GM19468 (cell line): ENCODE measurements around the gene APPBP2.
"Not testable (repeated sequence)": the region's sequence is repeated elsewhere in the genome, so short reads cannot be mapped to it uniquely, and the experiment has no call there.

Experiments used
- ATAC-seq: cut with Tn5 transposase; IDR thresholded peaks from one replicate; pipeline ENCODE4 v1.9.1; 2021; ENCODE audit warnings: mild to moderate bottlenecking, moderate library complexity, moderate number of reproducible peaks; ENCODE audit not compliant: unreplicated experiment; ENCODE audit errors: extremely low read depth

Gene APPBP2

GRCh38 chr17:60534613-60535157 lies 8.6 kb upstream of the APPBP2 start:
- no peak for ATAC-seq

GRCh38 chr17:60534010-60534555 lies 8.0 kb upstream of the APPBP2 start:
- no peak for ATAC-seq

GRCh38 chr17:60529806-60530205 lies 3.8 kb upstream of the APPBP2 start:
- no peak for ATAC-seq

- no peak for ATAC-seq
Observed at GRCh38 chr17:60528828-60529227, 2.8 kb upstream of the APPBP2 start.

- ATAC-seq = no peak
Observed at GRCh38 chr17:60527701-60528100, 1.7 kb upstream of the APPBP2 start.

- no peak for ATAC-seq
Observed at GRCh38 chr17:60526726-60527125, 684 bp upstream of the APPBP2 start.

- ATAC-seq = no peak
Observed at GRCh38 chr17:60525328-60525684, 736 bp downstream of the APPBP2 start.

GRCh38 chr17:60524463-60525327 lies 1.3 kb downstream of the APPBP2 start:
- no peak for ATAC-seq

GRCh38 chr17:60523822-60524221 lies 2.2 kb downstream of the APPBP2 start:
- ATAC-seq = no peak

GRCh38 chr17:60522889-60523626 lies 3.0 kb downstream of the APPBP2 start:
- no peak for ATAC-seq

- no peak for ATAC-seq
Observed at GRCh38 chr17:60519795-60520194, 6.2 kb downstream of the APPBP2 start.

- ATAC-seq = not testable (repeated sequence)
Observed at GRCh38 chr17:60515683-60516082, 10.4 kb downstream of the APPBP2 start.

- not testable (repeated sequence) for ATAC-seq
Observed at GRCh38 chr17:60515199-60515598, 10.8 kb downstream of the APPBP2 start.

GRCh38 chr17:60514500-60514899 lies 11.5 kb downstream of the APPBP2 start:
- no peak for ATAC-seq

- ATAC-seq = no peak
Observed at GRCh38 chr17:60514053-60514452, 12.0 kb downstream of the APPBP2 start.

GRCh38 chr17:60513014-60513413 lies 13.0 kb downstream of the APPBP2 start:
- ATAC-seq = no peak

- ATAC-seq = no peak
Observed at GRCh38 chr17:60510723-60511122, 15.3 kb downstream of the APPBP2 start.

GRCh38 chr17:60510031-60510430 lies 16.0 kb downstream of the APPBP2 start:
- no peak for ATAC-seq

- ATAC-seq = no peak
Observed at GRCh38 chr17:60508384-60508980, 17.6 kb downstream of the APPBP2 start.

- ATAC-seq = no peak
Observed at GRCh38 chr17:60506312-60506711, 19.7 kb downstream of the APPBP2 start.

- no peak for ATAC-seq
Observed at GRCh38 chr17:60502145-60502544, 23.9 kb downstream of the APPBP2 start.
